Fibroblast of upper back skin (primary cell): ENCODE data around the gene SF1.
A peak's percentile ranks its signal among the peaks of the same experiment; 100 is the strongest.
"Not testable (repeated sequence)": the region's sequence is repeated elsewhere in the genome, so short reads cannot be mapped to it uniquely, and the experiment has no call there.

ENCODE experiments used
- DNase-seq: peaks from one replicate; pipeline ENCODE4 v3.0.0-alpha.2; 2013

Gene SF1

GRCh38 chr11:64778473-64779298 is at the start of gene SF1:
SF1 (minus strand) TSS chr11:64778542; CDS start chr11:64778392, 150 bp downstream.
- DNase-seq: peak; percentile 100

DNA sequence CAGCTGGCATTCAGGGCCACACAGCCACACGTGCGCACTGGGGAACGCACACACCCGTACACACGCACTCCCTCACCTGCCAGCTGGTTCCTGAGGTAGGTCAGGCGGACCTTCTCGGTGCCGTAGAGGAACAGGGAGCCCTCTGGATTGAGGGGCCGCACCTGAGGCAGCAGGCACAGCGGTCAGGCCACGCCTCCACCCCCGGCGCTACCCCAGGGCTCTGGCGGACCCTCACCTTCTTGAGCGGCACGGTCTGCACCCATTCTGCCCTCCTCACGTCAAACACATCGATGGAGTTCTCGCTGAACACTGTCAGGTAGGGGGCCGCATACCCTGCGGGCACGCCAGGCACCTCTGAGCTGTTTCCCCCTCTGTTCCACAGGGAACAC is 49.1 kb upstream of the SF1 start:
- DNase-seq: no peak

GRCh38 chr11:64826578-64827450 is 48.5 kb upstream of the SF1 start:
- DNase-seq: no peak

DNA sequence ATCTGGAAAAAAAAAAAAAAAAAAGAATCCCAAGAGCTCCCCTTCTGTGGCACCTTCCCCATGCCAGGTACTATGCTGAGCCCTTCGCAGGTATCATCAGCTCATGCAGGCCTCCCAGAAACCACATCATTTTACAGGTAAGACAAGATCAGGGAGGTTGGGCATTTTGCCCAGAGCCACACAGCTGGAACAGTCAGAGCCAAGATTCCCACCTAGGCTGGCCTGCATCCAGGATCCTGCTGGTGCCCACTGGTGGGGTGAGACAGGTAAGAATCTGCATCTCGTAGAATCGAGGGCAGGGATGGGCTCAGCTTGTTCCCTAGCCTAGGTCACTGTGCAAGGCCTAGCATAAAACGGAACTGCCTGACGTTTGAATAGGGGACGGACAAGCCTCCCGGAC is 47.7 kb upstream of the SF1 start:
- DNase-seq: no peak

GRCh38 chr11:64823568-64824119 is 45.3 kb upstream of the SF1 start:
- DNase-seq: no peak

DNA sequence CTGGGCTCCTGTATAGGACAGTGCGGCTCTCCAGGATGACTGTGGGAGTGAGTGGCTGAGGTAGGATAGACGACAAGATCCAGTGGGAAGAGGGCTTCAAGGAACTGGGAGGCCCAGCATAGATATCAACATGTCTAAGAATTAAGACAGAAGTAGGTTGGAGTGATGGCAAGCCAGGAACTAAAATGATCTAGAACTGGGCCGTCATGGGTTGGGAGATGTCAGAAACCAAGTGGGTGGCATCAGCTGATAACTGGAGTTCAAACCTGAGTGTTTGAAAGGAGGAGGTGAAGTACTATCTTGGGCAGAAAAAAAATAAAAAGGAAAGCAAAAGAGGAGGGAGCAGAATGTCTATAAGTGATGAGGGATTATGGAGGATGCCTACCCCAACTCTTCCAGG is 39.1 kb upstream of the SF1 start:
- DNase-seq: no peak

DNA sequence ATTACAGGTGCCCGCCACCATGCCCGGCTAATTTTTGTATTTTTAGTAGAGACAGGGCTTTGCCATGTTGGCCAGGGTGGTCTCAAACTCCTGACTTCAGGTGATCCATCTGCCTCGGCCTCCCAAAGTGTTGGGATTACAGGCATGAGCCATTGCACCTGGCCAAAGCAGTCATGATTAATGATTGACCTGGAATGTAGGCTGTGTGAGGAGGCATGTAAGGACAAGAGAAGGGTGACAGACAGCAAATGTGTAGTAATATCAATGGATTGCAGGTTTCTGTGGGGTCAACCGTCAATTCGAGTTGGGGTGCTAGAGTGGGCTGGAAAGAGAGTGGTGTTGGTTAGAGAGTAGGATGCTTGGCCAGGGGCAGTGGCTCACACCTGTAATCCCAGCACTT is 37.1 kb upstream of the SF1 start:
- not testable (repeated sequence) for DNase-seq

DNA sequence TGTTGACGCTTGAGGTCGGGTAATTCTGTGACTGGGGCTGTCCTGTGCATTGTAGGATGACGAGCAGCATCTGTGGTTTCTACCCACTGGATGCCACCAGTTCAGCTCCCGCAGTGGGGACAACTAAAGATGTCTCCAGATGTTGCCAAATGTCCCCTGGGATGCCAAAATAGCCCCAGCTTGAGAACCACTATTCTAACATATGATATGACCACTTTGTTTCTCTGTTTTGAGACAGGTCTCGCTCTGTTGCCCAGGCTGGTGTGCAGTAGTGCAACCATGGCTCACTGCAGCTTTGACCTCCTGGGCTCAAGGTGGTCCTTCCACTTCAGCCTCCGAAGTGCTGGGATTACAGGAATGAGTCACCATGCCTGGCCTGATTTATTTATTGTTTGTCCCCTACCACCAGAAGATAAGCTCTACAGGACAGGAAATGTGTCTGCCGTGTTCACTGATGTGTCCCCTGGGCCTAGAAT is 36.4 kb upstream of the SF1 start:
- no peak for DNase-seq

DNA sequence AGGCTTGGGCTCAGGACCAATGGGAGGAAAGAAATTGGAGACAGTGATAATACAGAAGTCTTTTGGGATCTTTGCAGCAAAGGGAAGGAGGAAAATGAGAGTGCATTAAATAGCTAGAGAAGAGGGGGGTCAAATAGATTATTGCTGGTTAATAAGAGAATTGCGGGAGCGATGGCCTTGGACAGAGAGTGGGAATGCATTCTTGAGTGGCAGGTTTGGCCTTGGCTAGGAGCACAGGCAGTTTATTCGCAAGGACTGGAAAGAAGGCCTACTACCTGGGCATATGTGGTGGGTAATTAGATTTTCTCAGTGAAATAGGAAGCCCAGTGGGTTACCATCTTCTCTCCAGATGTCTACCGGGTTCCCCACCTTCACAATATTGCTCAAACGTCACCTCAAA is 35.5 kb upstream of the SF1 start:
- no peak for DNase-seq

- DNase-seq: peak; percentile 4
Observed at GRCh38 chr11:64810891-64811272, 32.5 kb upstream of the SF1 start.

DNA sequence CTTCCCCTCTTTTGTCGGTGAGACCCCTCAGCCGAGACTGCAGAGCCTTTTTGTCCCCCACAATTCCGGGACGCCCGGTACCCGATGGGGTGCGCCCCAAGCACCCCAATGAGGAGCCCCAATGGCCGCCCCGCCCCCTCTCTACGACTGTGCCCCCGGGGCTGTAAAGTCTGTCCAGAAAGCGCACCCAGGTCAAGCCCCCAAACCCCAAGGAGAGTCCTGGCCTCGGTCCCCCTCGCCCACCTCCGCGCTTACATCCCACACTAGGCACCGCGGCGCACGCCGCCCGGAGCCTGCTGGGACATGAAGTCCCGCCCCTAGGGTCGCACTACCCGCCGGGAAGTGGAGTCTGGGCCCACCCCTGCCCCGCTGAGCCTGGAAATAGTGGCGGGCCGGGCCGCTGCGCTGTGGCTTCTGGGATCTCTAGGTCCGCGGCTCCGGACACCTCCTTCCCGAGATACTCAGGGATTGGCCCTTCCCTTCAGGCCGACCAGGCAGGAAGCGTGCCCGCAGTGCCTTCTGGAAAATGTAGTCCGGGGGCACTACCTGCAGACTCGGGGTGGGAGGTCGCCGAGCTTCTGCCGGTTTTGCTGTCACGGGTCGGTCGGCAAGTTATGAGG is 32.0 kb upstream of the SF1 start, which contains the start of gene MEN1:
Gene MEN1, minus strand, starts transcription at position 281 of the 620 bp plus-strand sequence. CDS start 442 bp downstream, outside the sequence.
- DNase-seq: peak; percentile 95

DNA sequence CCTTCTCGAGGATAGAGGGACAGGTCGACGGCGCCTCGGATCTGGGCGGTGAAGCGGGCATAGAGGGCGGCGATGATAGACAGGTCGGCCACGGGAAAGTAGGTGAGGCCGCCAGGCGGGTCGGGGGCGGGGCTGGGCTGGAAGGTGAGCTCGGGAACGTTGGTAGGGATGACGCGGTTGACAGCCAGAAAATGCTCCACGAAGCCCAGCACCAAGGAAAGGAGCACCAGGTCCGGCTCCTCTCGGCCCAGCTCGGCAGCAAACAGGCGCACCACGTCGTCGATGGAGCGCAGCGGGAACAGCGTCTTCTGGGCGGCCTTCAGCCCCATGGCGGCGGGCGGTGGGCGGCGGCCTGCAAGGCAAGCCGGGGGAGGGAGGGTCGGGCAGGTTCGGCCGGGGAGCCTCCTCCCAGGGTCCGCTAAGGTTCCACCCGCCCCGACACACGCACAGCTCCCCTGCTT is 31.5 kb upstream of the SF1 start:
- DNase-seq: no peak

DNA sequence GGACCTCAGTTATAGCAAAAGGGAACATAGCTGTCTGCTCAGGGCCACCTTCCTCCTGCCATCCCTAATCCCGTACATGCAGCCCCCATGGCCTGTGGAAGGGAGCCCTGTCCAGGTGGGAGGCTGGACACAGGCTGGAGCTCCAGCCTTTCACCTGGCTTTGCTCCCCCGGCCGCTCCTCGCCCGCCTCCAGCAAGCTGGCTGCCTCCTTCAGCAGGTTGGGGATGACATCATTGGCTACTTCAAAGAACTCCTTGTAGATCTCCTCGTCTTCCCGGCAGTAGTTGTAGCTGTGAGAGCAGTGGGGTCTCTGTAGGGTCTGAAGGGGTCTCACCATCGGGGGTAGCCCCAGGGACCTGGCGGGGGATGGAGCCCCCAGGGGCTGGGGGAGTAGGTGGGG is 27.1 kb upstream of the SF1 start:
- DNase-seq: no peak

DNA sequence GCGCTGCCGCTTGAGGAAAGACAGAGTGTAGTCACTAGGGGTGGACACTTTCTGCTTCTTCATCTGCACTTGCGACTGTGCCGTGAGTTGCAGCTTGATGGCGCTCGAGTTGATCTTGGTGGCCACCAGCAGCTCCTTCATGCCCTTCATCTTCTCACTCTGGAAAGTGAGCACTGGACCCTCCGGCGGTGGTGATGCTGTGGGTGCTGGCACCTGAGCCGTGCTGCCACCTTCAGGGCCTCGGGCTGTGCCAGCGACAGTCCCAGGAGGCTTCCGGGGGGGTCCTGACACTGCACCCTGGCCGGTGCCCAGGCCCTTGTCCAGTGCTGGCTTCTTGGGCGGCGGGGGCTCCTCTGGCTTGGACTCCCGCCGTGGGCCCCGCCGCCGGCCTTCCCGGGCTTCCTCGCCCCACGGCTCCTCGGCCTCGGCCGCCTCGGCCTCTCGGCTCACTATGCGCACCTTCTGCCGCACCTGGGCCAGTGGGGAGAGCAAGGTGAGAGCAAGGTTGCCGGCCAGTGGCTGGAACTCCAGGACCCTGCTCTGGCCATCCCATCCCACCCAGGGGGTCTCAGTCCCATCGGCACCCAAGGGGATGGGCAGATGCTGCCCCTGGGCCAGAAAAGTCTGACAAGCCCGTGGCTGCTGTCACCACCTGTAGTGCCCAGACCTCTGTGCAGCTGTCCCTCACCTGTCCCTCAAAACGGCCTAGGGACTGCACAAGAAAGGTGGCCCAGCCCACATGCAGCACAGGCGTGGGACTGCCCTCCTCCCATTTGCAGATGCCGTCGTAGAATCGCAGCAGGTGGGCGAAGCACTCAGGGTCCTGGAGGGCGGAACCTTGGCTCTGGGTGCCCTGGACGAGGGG is 26.2 kb upstream of the SF1 start:
- no peak for DNase-seq

DNA sequence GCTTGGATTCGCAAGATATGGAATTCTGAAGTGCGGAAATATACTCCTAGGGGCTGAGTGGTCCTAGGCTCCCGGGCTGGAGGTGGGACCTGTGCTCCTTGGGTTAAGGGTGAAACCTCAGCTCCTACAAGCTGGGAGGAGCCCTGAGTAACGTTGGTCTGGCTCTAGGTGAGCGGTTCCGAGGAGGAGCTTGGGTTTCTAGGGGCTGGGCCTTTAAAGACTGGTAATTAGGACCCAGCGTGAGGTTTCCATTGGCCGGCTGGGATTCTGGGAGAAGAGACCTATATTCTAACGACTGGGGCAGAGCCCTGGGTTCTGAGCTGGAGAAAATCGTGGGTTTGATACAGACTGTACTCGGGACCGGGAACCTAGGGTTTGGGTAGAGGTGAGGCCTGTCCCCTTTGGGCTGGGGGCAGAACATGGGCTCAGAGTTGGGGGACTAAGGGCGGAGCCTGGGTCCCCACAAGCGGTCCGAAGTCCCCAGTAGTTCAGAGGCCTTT is 25.6 kb upstream of the SF1 start:
- DNase-seq: no peak

- DNase-seq: peak; percentile 82
Observed at GRCh38 chr11:64803158-64803845, 25.0 kb upstream of the SF1 start, which contains the start of gene MAP4K2. MAP4K2 (minus strand) TSS chr11:64803214; CDS start chr11:64803149, 65 bp downstream.

- DNase-seq: no peak
Observed at GRCh38 chr11:64802370-64803157, 24.2 kb upstream of the SF1 start.

DNA sequence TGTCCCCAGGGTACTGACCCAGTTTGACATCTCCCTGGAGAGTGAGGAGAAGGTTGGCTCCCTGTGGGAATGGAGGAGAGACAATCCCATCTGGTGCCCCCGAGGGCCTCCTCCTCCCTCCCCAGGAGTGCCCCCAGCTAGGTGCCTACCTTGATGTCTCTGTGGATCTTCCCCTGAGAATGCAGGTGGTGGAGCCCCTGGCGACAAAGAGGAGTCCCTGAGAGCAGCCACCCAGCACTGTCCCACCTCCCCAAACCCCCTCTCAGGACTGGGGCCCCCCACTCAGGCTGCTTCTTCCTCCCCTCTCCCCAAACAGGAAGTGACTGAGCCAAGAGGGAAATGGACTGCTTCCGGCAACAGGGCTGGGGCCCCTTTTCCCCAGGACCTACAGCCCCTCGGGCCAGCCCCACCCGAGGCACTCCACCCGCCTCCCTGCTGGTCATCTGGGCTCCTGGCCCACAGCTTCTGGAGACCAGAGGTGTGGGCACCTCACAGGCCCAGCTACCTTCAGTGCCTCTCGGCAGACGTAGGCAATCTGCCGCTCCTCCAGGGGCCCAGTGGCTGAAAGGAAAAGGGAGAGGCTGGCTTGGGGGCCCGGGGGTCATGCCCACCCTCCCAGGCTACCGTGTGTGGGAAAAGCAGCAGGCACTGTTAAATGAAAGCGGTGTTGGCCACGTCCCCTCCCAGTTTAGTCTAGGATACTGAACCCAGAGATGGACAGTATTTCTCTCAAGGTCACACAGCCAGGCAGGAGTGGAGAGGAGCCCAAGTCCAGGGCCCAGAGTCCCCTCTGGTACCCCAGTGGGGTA is 23.4 kb upstream of the SF1 start:
- no peak for DNase-seq

DNA sequence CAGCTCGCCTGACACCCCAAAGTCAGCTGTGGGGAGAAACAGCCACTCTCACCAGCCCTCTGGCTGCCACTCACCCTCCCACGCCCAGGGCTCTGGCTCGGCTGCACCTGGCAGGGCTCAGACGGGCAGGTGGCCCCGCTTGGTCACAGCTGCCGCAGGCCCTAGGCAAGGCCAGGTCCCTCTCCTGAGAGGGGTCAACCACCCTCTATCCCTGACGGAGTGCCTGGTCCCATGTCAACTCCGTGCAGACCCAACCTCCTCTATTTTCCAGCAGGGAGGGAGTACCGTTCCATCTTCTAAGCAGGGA is 22.8 kb upstream of the SF1 start:
- no peak for DNase-seq
